Adrenal gland (tissue), 12 donors: Measurements from ENCODE around the gene CD79A. TPM values are rescaled to one million over a fixed set of nuclear protein-coding genes. Genes with fewer than 3 reads are reported as not detected.

ENCODE experiments used
- DNase-seq, 7 donors: peaks; one replicate each; pipeline ENCODE4 v3.0.0-alpha.2; 2019 to 2020
- H3K27ac ChIP-seq, 5 donors: fragments of 200-600 bp; sonication (generic) in 4 of 5; 1 replicate in 3 of 5; 2 replicates in 2 of 5; pipeline versions ENCODE4 v1.5.1 to v1.8.0; 2016 to 2020; ENCODE audit warnings: mild to moderate bottlenecking in 1 of 5
- H3K27me3 ChIP-seq: fragments of 200-600 bp; 2 replicates; pipeline ENCODE4 v1.8.0; 2021
- H3K36me3 ChIP-seq, 2 donors: fragments of 200-600 bp; replicated peaks in 1 of 2; 1 replicate in 1 of 2; 2 replicates in 1 of 2; pipeline versions ENCODE4 v1.5.1 to v1.8.0; 2018 to 2022
- H3K4me1 ChIP-seq, 2 donors: fragments of 200-600 bp; replicated peaks in 1 of 2; 1 replicate in 1 of 2; 2 replicates in 1 of 2; pipeline versions ENCODE4 v1.5.1 to v1.8.0; 2018 to 2021
- H3K4me3 ChIP-seq, 4 donors: fragments of 200-600 bp; sonication (generic) in 3 of 4; one replicate each; pipeline ENCODE4 v1.5.1; 2016 to 2018
- H3K9me3 ChIP-seq, 3 donors: fragments of 200-600 bp; sonication (generic) in 1 of 3; replicated peaks in 1 of 3; 1 replicate in 2 of 3; 2 replicates in 1 of 3; pipeline versions ENCODE4 v1.5.1 to v1.8.0; 2016 to 2021
- CTCF ChIP-seq, 6 experiments: fragments of 450-650 bp in 4 of 6; fragments of 200-600 bp in 2 of 6; sonication (generic) in 1 of 6; IDR thresholded peaks; 1 replicate in 5 of 6; 2 replicates in 1 of 6; pipeline versions ENCODE4 v1.5.1 to v1.8.0; 2016 to 2021; ENCODE audit warnings: antibody characterized with exemption in 6 of 6, mild to moderate bottlenecking in 2 of 6, moderate library complexity in 1 of 6
- POLR2A ChIP-seq, 2 donors: fragments of 450-650 bp; IDR thresholded peaks; one replicate each; pipeline ENCODE4 v1.6.1; 2017; ENCODE audit warnings: antibody characterized with exemption in 2 of 2, mild to moderate bottlenecking in 2 of 2, moderate library complexity in 1 of 2
- WGBS, 4 donors: extraction: QIAGEN DNeasy Blood & Tissue Kit in 2 of 4; methylation state at CpG; one replicate each; pipeline versions ENCODE4 v1.1.5 to v1.1.7; 2013 to 2017; 5-methylcytosine and 5-hydroxymethylcytosine counted together
- intact Hi-C, 2 donors: fragments of 100-400 bp; cut with DNase I; formaldehyde crosslinking; loops; one replicate each; pipeline versions ENCODE4 v1.14.1 to v1.15.0; 2022 to 2023
- polyA plus RNA-seq, 3 donors: library from polyadenylated mRNA; stranded (reverse); fragments of 200-250 nt in 2 of 3; fragments of 350-450 nt in 1 of 3; fragmentation: Illumina TruSeq in 1 of 3; extraction: RNeasy Lipid Tissue Mini Kit (QIAGEN cat#74804) in 1 of 3; gene quantifications; one replicate each; pipeline ENCODE4 v1.2.3, GENCODE V29; 2013 to 2014
- total RNA-seq, 9 donors: library from RNA; depleted of rRNA in 4 of 9; stranded (reverse); fragments of >200 nt in 4 of 9; fragments of 120-200 nt in 1 of 9; fragmentation: NEBNext Ultra II Directional in 1 of 9; extraction: Animal tissue kit (Norgen Biotek cat#: 25700) in 1 of 9; gene quantifications; one replicate each; pipeline versions ENCODE4 v1.1.0 to v1.2.4, GENCODE V29; 2013 to 2023
- donor health status: healthy with polysubstance abuse.
- donor health status: Bipolar disorder and iron deficiency.
- donor health status: DM: yes; HTN: yes; CAD: no.
- donor health status: DM: no; HTN: no; CAD: no.
- donor health status: DM: no; HTN: no; CAD: no.
- donor health status: DM: yes; HTN: yes; CAD: no.

The CD79A gene
- total and polyA plus RNA-seq, 12 donors = 0.28 to 6.2 (median 0.50) TPM; not detected in 3

GRCh38 chr19:41909706-41910105 is 32.6 kb downstream of the CD79A start:
- intact Hi-C loops = no loop called here
- WGBS, 4 donors = 41 to 57% (median 52%) methylated on average over 9 to 13 of the region's 13 CpGs
- no peaks in the 10 kb centered on the region for H3K4me1 ChIP-seq
- no peak for TF ChIP-seq POLR2A (IDR thresholded peaks at IDR 0.05)
- TF ChIP-seq CTCF (IDR thresholded peaks at IDR 0.05) = no peak
- no peaks in the 10 kb centered on the region for H3K9me3 ChIP-seq
- H3K27ac ChIP-seq = no peak overlapping the region
- H3K4me3 ChIP-seq = no peak overlapping the region
- H3K27me3 ChIP-seq = no peaks in the 10 kb centered on the region
- no peak for DNase-seq
- peaks cover 0 to 22% of the 10 kb centered on the region in 2 donors for H3K36me3 ChIP-seq

- Histone ChIP-seq H3K27ac (no peak overlapping the region), H3K36me3 (peaks cover 0 to 16% of the 10 kb centered on the region in 2 donors), H3K4me3 (no peak overlapping the region), H3K9me3 (no peaks in the 10 kb centered on the region), H3K27me3 (peaks cover 4% of the 10 kb centered on the region), H3K4me1 (no peaks in the 10 kb centered on the region)
- DNase-seq = no peak
- WGBS, 4 donors = 50 to 65% (median 55%) methylated on average over 7 to 12 of the region's 12 CpGs
- TF ChIP-seq CTCF (IDR thresholded peaks at IDR 0.05) (no peak), POLR2A (IDR thresholded peaks at IDR 0.05) (no peak)
- intact Hi-C loops = no loop called here
Measured at GRCh38 chr19:41910240-41910991, 33.3 kb downstream of the CD79A start.

- intact Hi-C loops = no loop called here
- no peaks in the 10 kb centered on the region for H3K4me1 ChIP-seq
- no peaks in the 10 kb centered on the region for H3K9me3 ChIP-seq
- no peak for DNase-seq
- WGBS, 4 donors = 53 to 63% (median 59%) methylated on average over 11 to 13 of the region's 13 CpGs
- H3K36me3 ChIP-seq = peaks cover 0 to 9% of the 10 kb centered on the region in 2 donors
- H3K4me3 ChIP-seq = no peak overlapping the region
- H3K27ac ChIP-seq = no peak overlapping the region
- peaks cover 12% of the 10 kb centered on the region for H3K27me3 ChIP-seq
- TF ChIP-seq POLR2A (IDR thresholded peaks at IDR 0.05) (no peak), CTCF (IDR thresholded peaks at IDR 0.05) (no peak)
Measured at GRCh38 chr19:41910992-41911888, 34.2 kb downstream of the CD79A start.
